Activated naive CD4-positive, alpha-beta T cell treated with anti-CD3 and anti-CD28 coated beads, Interleukin-2, amount 10 ng/mL, durations not matched to agents 7 days and 5 days (primary cell): ENCODE measurements around the gene UBL7.

Experiments used
- CTCF ChIA-PET: fragments of 350-600 bp; sonication (Branson Sonifier 250); formaldehyde crosslinking; loops from one replicate; lab custom pipeline; 2021; ENCODE audit warnings: antibody characterized with exemption; lab: Charles Lee
- DNase-seq: peaks from one replicate; pipeline ENCODE4 v3.0.0-alpha.2; 2020
- H3K27ac Mint-ChIP-seq: one replicate; pipeline ENCODE4 v1.8.0; 2021; ENCODE audit warnings: mild to moderate bottlenecking, moderate library complexity, mixed read lengths
- H3K27me3 Mint-ChIP-seq: one replicate; pipeline ENCODE4 v1.8.0; 2021; ENCODE audit warnings: mild to moderate bottlenecking, mixed read lengths
- H3K36me3 Mint-ChIP-seq: one replicate; pipeline ENCODE4 v1.8.0; 2021; ENCODE audit warnings: mixed read lengths
- H3K4me1 Mint-ChIP-seq: one replicate; pipeline ENCODE4 v1.8.0; 2021; ENCODE audit warnings: mixed read lengths
- H3K4me3 Mint-ChIP-seq: one replicate; pipeline ENCODE4 v1.8.0; 2021; ENCODE audit warnings: mild to moderate bottlenecking, moderate library complexity, mixed read lengths
- H3K9me3 Mint-ChIP-seq: one replicate; pipeline ENCODE4 v1.8.0; 2021; ENCODE audit warnings: mixed read lengths

Gene UBL7

DNA sequence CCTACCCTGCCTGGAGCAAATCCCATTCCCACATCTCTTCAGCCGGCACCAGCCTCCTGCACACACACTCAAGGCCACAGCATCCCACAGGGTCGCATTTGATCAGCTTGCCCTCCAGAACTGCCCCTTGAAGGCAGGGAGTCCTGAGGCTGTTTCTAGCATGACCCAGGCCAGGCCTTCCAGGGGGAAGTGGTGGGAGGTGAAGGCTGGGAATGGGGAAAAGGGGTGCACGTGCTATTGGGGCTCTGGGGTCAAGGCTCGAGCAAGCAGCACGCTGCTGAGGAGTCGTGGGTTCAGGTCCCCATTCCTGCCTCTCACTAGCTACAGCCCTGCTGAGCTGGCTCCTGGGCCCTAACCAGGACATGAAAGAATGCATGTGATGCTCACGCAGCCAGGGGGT is 52.1 kb downstream of the UBL7 start:
- H3K4me1 Mint-ChIP-seq = peaks cover 11% of the 10 kb centered on the region
- H3K27me3 Mint-ChIP-seq = no peaks in the 10 kb centered on the region
- H3K36me3 Mint-ChIP-seq = peaks cover 3% of the 10 kb centered on the region
- CTCF ChIA-PET = interaction anchor here (1.0 kb wide), 1 partner anchor 24 kb away, joined by 4 read pairs; no protein-coding TSS in a partner anchor
- no peak for DNase-seq
- H3K27ac Mint-ChIP-seq = no peak overlapping the region
- H3K9me3 Mint-ChIP-seq = no peaks in the 10 kb centered on the region
- no peak overlapping the region for H3K4me3 Mint-ChIP-seq

DNA sequence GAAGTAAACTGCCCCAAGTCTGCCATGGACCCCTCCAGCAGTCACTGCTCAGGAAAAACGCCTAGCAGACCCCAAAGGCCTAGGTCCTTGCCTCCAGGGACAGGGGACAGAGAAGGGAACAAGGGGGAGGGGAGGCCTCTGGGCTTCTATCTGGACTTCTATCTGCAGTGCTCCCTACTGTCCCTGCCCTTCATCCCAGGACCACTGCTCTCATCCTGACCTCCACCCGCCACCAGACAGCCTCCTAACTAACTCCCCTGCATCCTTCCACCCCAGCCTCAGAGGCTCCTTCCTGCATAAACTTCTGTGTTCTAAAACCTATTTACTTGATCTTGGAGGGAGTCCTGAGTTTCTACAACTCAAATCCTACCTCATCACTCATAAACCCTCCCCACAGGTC is 52.6 kb downstream of the UBL7 start:
- no peaks in the 10 kb centered on the region for H3K27me3 Mint-ChIP-seq
- peaks cover 3% of the 10 kb centered on the region for H3K36me3 Mint-ChIP-seq
- H3K27ac Mint-ChIP-seq = no peak overlapping the region
- DNase-seq = no peak
- CTCF ChIA-PET = no interaction called here
- H3K9me3 Mint-ChIP-seq = no peaks in the 10 kb centered on the region
- peaks cover 15% of the 10 kb centered on the region for H3K4me1 Mint-ChIP-seq
- H3K4me3 Mint-ChIP-seq = no peak overlapping the region

DNA sequence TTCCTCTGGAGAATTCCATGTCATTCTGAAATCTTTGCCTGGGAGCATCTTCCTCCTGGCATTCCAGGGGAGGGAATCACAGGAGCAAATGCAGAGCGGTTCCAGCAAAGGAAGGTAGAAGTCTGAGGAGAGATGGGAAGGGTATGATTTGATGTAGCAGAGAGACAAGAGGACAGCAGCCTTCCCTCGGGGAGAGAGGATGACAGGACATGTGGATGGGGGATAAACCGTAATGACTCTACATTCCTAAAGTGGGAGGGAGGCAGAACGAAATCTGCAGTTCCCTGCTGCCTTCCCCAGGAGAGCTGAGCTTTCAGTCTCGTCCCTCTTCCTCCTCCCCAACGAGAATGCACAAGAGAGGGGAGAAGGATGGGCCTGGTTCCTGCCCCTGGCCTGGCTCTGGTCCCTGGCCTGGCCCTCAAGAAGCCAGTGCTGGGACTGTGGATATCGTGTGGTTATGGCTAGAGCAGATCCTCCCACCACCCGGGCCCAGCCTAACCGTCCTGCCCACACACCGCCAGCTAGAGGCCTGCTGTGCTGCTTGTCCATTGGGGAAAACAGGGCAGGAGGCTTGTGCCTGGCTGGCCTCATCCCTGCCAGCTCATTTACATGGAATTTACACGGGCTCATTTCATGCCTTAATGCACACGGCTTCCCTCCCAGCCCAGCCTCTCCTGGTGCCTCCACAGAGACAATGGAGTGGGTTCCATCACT is 53.8 kb downstream of the UBL7 start:
- no peak for DNase-seq
- Mint-ChIP-seq H3K4me1 (peaks cover 25% of the 10 kb centered on the region), H3K9me3 (no peaks in the 10 kb centered on the region), H3K36me3 (no peaks in the 10 kb centered on the region), H3K27me3 (no peaks in the 10 kb centered on the region), H3K4me3 (no peak overlapping the region), H3K27ac (peak overlapping the region; percentile 69)
- CTCF ChIA-PET = interaction anchor here (1.8 kb wide), 1 partner anchor 25 kb away, joined by 7 read pairs; no protein-coding TSS in a partner anchor

- CTCF ChIA-PET = interaction anchor here (1.8 kb wide), 1 partner anchor 24 kb away, joined by 7 read pairs; no protein-coding TSS in a partner anchor
- Mint-ChIP-seq H3K9me3 (no peaks in the 10 kb centered on the region), H3K27me3 (no peaks in the 10 kb centered on the region), H3K4me1 (peaks cover 31% of the 10 kb centered on the region), H3K4me3 (no peak overlapping the region), H3K36me3 (no peaks in the 10 kb centered on the region), H3K27ac (no peak overlapping the region)
- DNase-seq = no peak
Observed at GRCh38 chr15:74406517-74406916, 54.4 kb downstream of the UBL7 start.

- no peak for DNase-seq
- Mint-ChIP-seq H3K27ac (no peak overlapping the region), H3K36me3 (no peaks in the 10 kb centered on the region), H3K9me3 (no peaks in the 10 kb centered on the region), H3K27me3 (no peaks in the 10 kb centered on the region), H3K4me1 (peaks cover 38% of the 10 kb centered on the region), H3K4me3 (no peak overlapping the region)
- CTCF ChIA-PET = interaction anchor here (1.8 kb wide), 1 partner anchor 24 kb away, joined by 7 read pairs; no protein-coding TSS in a partner anchor
Observed at GRCh38 chr15:74405823-74406222, 55.1 kb downstream of the UBL7 start.

DNA sequence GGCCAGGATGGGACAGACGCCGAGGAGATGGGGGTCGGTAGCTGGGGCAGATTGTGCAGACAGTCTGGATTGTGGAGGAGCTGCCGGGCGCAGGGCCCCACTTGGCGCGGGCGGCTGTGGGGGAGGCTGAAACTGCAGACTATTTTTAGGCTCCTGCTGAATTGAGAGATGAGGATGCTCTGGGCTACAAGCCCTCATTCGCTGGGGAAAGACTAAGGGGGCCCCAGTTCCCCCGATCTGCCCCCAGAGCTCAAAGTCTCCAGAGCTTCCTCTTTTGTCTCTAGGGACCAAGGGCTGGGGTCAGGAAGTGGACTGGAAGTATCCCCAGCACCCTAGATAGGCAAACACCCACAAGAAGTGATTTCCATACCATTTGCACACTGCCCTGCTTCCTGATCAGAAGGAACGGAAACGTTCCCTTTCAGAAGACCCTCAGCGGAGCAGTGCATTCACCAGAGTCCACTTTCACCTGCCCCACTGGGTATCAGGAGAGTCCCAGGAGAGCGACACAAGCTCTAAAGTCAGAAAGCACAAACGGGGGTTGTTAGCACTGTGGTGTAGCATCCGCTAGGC is 56.9 kb downstream of the UBL7 start:
- H3K9me3 Mint-ChIP-seq = no peaks in the 10 kb centered on the region
- no peak overlapping the region for H3K27ac Mint-ChIP-seq
- DNase-seq = no peak
- no peaks in the 10 kb centered on the region for H3K36me3 Mint-ChIP-seq
- CTCF ChIA-PET = interaction anchor here (0.9 to 2.8 kb wide), 4 partner anchors 19 to 35 kb away, joined by 3 to 12 read pairs (median 8); no protein-coding TSS in a partner anchor
- peaks cover 55% of the 10 kb centered on the region for H3K4me1 Mint-ChIP-seq
- H3K4me3 Mint-ChIP-seq = no peak overlapping the region
- H3K27me3 Mint-ChIP-seq = no peaks in the 10 kb centered on the region

GRCh38 chr15:74403588-74403919 is 57.4 kb downstream of the UBL7 start:
- no peaks in the 10 kb centered on the region for H3K36me3 Mint-ChIP-seq
- CTCF ChIA-PET = interaction anchor here (0.9 to 2.8 kb wide), 5 partner anchors 18 to 44 kb away, joined by 3 to 12 read pairs (median 4); no protein-coding TSS in a partner anchor
- no peak for DNase-seq
- H3K27me3 Mint-ChIP-seq = no peaks in the 10 kb centered on the region
- peaks cover 60% of the 10 kb centered on the region for H3K4me1 Mint-ChIP-seq
- H3K9me3 Mint-ChIP-seq = no peaks in the 10 kb centered on the region
- H3K27ac Mint-ChIP-seq = peak overlapping the region; percentile 90
- no peak overlapping the region for H3K4me3 Mint-ChIP-seq

DNA sequence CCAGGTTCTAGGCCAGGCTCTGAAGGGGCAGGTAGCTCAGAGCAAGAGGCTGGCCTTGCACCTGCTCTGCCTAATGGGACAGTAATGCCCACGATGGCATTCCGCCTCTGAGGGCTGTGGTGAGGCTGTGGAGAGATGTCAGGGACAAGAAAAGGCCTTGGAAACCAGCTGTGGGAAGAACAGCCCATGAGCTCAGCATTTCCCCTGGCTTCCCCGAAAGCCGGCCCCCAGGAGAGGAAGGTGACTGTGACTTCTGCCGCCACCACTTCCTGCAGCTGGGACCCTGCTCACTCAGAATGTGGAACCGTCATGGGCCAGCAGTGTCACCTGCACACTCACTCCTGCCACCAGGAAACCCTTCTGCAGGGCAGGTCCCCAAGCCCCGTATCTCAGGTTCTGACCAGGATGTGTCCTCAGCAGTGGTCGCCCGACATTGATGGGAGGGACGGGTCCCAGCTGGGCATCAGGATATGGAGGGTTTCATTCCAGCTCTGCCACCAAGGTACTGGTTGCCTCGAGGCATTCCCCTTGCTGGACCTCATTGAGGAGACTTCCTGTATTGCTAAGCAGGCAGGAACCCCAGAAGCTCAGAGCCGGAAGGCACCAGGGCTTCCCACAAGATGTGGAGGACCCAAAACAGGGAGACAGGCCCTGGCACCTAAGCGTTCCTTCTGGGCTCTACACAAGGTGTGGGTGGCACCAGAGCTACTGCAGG is 57.9 kb downstream of the UBL7 start:
- Mint-ChIP-seq H3K27ac (peak overlapping the region; percentile 90), H3K36me3 (no peaks in the 10 kb centered on the region), H3K9me3 (no peaks in the 10 kb centered on the region), H3K27me3 (no peaks in the 10 kb centered on the region), H3K4me3 (no peak overlapping the region), H3K4me1 (peaks cover 65% of the 10 kb centered on the region)
- peak; percentile 82 for DNase-seq
- CTCF ChIA-PET = interaction anchor here (0.7 to 2.8 kb wide), 7 partner anchors 10 to 44 kb away, joined by 3 to 12 read pairs (median 4); no protein-coding TSS in a partner anchor

DNA sequence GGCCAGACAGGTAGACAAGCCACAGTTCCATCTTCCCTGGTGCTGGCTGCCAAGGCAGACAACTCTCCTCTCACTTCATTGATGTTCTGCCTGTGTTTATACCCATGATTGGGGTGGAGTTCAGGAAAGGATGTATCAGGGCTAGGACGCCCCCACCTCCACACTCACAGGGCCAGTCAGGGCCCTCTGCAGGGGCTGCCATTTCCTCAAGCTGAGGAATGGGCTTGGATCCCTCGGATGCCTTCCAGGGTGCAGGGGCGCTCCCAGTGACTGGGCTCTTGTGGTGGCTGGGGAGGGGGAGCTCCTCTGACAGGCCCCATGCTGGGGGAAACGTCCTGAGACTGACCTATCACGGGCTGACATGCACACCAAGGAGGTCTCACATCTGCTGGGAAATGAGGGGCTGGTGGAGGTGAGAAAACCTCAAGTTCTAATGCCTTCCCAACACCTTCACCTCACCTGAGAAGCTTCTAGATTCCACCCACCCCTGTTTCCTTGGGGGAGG is 58.6 kb downstream of the UBL7 start:
- H3K4me3 Mint-ChIP-seq = no peak overlapping the region
- peaks cover 72% of the 10 kb centered on the region for H3K4me1 Mint-ChIP-seq
- no peaks in the 10 kb centered on the region for H3K9me3 Mint-ChIP-seq
- no peak for DNase-seq
- H3K27me3 Mint-ChIP-seq = no peaks in the 10 kb centered on the region
- peak overlapping the region; percentile 90 for H3K27ac Mint-ChIP-seq
- CTCF ChIA-PET = interaction anchor here (1.1 to 2.8 kb wide), 6 partner anchors 18 to 45 kb away, joined by 3 to 15 read pairs (median 10); no protein-coding TSS in a partner anchor
- H3K36me3 Mint-ChIP-seq = no peaks in the 10 kb centered on the region

DNA sequence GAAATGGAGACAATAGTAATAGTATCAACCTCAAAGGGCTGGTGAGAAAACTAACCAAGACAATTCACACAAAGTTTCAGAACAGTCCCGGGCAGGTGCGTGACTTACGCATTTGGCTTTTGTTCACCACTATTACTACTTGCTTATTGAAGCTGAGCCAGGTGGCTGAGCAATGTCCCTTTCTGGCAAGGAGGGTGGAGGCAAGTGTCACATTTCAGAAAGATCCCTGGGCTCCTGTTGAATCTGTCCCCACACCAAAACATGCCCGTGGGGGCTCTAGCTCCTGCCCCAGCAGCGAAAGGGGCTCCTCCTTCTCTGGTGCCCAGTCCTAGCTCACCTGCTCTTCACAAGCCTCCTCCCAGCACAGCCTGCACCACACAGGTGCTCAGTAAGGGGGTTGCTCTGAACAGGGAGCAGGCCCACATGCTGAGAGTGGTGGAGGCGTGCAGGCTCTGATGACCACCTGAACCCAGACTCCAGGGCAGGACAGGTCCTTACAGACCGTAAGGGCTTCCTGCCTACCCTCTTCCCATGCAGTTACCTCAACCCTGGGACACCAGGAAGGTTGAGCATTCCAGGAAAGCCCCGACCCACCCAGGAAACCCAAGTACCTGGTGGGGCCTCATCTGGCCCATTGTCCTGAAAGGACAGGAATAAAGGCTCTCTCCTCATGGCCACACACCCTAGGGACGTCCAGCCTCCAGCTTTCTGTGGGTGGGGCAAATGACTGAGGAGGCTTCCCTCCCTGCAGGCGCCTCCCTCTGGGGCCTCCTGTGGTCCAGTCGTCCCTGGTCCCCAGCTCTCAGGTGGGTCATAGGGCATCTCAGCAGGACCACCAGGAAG is 59.8 kb downstream of the UBL7 start:
- H3K4me1 Mint-ChIP-seq = peaks cover 79% of the 10 kb centered on the region
- no peaks in the 10 kb centered on the region for H3K36me3 Mint-ChIP-seq
- no peak overlapping the region for H3K4me3 Mint-ChIP-seq
- peak; percentile 43 for DNase-seq
- no peaks in the 10 kb centered on the region for H3K27me3 Mint-ChIP-seq
- no peaks in the 10 kb centered on the region for H3K9me3 Mint-ChIP-seq
- CTCF ChIA-PET = interaction anchor here (1.1 to 2.7 kb wide), 8 partner anchors 13 to 82 kb away, joined by 3 to 15 read pairs (median 4); no protein-coding TSS in a partner anchor
- H3K27ac Mint-ChIP-seq = peak overlapping the region; percentile 82

DNA sequence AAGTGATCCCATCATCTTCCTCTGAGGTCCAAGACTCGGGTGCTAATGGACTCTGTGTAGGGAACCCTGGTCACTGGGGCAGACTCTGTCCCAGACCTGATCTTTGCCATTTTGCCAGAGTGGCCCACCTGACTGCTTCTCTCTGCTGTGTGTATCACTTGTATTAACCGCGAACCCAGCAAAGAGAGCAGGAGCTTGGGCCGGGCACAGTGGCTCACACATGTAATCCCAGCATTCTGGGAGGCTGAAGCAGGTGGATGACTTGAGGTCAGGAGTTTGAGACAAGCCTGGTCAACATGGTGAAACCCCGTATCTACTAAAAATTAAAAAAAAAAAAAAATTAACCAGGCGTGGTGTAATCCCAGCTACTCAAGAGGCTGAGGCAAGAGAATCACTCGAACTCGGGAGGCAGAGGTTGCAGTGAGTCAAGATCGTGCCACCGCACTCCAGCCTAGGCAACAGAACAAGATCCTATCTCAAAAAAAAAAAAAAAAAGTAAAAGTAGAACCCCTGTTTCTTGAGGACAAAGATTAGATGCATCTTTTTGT is 60.6 kb downstream of the UBL7 start:
- Mint-ChIP-seq H3K4me3 (no peak overlapping the region), H3K9me3 (no peaks in the 10 kb centered on the region), H3K36me3 (no peaks in the 10 kb centered on the region), H3K27ac (peak overlapping the region; percentile 82), H3K4me1 (peaks cover 79% of the 10 kb centered on the region), H3K27me3 (no peaks in the 10 kb centered on the region)
- DNase-seq = peak; percentile 46
- CTCF ChIA-PET = interaction anchor here (0.7 to 2.7 kb wide), 10 partner anchors 10 to 83 kb away, joined by 3 to 15 read pairs (median 4); no protein-coding TSS in a partner anchor

GRCh38 chr15:74399511-74400312 is 61.2 kb downstream of the UBL7 start:
- H3K9me3 Mint-ChIP-seq = no peaks in the 10 kb centered on the region
- H3K27ac Mint-ChIP-seq = peak overlapping the region; percentile 82
- CTCF ChIA-PET = interaction anchor here (0.7 to 2.7 kb wide), 4 partner anchors 9 to 32 kb away, joined by 3 to 15 read pairs (median 4); no protein-coding TSS in a partner anchor
- H3K4me3 Mint-ChIP-seq = no peak overlapping the region
- peak; percentile 66 for DNase-seq
- no peaks in the 10 kb centered on the region for H3K27me3 Mint-ChIP-seq
- H3K4me1 Mint-ChIP-seq = peaks cover 79% of the 10 kb centered on the region
- no peaks in the 10 kb centered on the region for H3K36me3 Mint-ChIP-seq
